Fibroblast of pulmonary artery (primary cell): ENCODE measurements around the gene STIL.
A peak's percentile ranks its signal among the peaks of the same experiment; 100 is the strongest.
"Not testable (repeated sequence)": the region's sequence is repeated elsewhere in the genome, so short reads cannot be mapped to it uniquely, and the experiment has no call there.

Experiments used
- DNase-seq: peaks from one replicate; pipeline ENCODE4 v3.0.0-alpha.2; 2010; ENCODE audit warnings: low read depth
- H3K4me3 ChIP-seq: replicated peaks from 2 replicates; pipeline ENCODE4 v1.5.1; 2011; ENCODE audit warnings: low read depth, mild to moderate bottlenecking, control low read depth, low read length, moderate library complexity
- TF ChIP-seq, protein P1 (sequence below): IDR thresholded peaks from 2 replicates; pipeline ENCODE4 v1.5.1; 2011; ENCODE audit warnings: mild to moderate bottlenecking, control low read depth, low read length, inconsistent platforms; ENCODE audit errors: missing control alignments

STIL gene

GRCh38 chr1:47313915-47314664 is at the start of gene STIL:
Gene STIL, minus strand, starts transcription at chr1:47314147. Its CDS starts 3,828 bp downstream, at chr1:47310319.
- DNase-seq, result peak; percentile 100
- peak within 1 kb of the TSS; percentile 95 for H3K4me3 ChIP-seq
- TF ChIP-seq, protein P1, sequence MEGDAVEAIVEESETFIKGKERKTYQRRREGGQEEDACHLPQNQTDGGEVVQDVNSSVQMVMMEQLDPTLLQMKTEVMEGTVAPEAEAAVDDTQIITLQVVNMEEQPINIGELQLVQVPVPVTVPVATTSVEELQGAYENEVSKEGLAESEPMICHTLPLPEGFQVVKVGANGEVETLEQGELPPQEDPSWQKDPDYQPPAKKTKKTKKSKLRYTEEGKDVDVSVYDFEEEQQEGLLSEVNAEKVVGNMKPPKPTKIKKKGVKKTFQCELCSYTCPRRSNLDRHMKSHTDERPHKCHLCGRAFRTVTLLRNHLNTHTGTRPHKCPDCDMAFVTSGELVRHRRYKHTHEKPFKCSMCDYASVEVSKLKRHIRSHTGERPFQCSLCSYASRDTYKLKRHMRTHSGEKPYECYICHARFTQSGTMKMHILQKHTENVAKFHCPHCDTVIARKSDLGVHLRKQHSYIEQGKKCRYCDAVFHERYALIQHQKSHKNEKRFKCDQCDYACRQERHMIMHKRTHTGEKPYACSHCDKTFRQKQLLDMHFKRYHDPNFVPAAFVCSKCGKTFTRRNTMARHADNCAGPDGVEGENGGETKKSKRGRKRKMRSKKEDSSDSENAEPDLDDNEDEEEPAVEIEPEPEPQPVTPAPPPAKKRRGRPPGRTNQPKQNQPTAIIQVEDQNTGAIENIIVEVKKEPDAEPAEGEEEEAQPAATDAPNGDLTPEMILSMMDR, result no peak

- TF ChIP-seq, protein P1, result no peak
- H3K4me3 ChIP-seq, result no peak overlapping the region
- no peak for DNase-seq
Observed at GRCh38 chr1:47362828-47363227, 48.9 kb upstream of the STIL start.

DNA sequence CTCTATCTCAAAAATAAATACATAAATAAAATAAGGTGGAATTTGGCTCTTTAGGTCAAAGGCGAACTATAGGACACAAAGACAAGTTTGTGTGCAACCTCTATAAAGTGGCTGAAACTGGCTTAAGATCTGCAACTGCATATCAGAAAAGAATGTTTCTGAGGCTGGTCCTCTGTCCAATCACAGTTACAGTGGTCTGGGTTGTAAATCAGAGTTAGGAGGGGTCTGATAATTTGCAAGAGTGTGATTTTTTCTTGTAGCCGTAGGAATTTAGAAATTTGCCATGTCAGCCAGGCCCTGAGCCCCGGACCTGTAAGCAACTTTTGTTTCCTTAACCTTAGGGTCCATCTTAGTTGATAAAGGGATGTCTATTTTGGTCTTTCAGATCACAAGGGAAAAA is 47.4 kb upstream of the STIL start:
- H3K4me3 ChIP-seq, result no peak overlapping the region
- no peak for DNase-seq
- TF ChIP-seq, protein P1, result no peak

- TF ChIP-seq, protein P1, result no peak
- no peak overlapping the region for H3K4me3 ChIP-seq
- DNase-seq, result peak; percentile 11
Observed at GRCh38 chr1:47351305-47351704, 37.4 kb upstream of the STIL start.

DNA sequence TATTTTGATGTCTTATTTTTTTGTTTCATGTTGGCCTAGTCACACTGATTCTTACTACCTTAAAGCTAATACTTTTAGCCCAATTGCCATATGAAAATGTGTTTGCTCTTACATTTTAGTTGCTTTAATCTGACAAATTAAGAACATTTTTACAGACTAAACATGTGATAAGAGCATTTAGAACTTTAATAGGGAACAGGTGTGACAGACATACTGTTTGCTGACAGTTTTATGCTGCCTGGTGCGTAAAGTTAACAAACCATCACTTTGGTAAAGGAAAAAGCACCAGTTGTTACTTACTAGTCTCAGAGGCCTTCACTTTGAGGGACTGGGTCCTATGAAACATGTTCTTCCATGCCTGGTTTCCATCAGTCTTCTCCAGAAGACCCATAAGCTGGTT is 34.3 kb upstream of the STIL start:
- H3K4me3 ChIP-seq, result no peak overlapping the region
- DNase-seq, result no peak
- TF ChIP-seq, protein P1, result no peak

DNA sequence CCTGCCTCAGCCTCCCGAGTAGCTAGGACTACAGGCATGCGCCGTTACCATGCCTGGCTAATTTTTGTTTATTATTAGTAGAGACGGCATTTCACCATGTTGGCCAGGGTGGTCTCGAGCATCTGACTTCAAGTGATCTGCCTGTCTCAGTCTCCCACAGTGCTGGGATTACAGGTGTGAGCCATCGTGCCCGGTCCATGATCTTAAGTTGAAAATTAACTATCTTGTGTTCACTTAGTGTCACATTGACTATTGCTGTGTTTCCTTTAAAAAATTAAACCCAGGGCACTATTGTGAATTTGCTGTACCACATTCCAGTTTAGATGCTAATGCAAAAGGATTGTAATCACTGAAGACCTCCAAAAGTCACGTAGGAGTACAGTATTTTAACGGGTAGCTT is 33.8 kb upstream of the STIL start:
- no peak overlapping the region for H3K4me3 ChIP-seq
- TF ChIP-seq, protein P1, result no peak
- no peak for DNase-seq

- H3K4me3 ChIP-seq, DNase-seq: not testable (repeated sequence)
Observed at GRCh38 chr1:47346979-47347378, 33.0 kb upstream of the STIL start.
